ENCODE results near the gene PCYT1A.

Gene PCYT1A

DNA sequence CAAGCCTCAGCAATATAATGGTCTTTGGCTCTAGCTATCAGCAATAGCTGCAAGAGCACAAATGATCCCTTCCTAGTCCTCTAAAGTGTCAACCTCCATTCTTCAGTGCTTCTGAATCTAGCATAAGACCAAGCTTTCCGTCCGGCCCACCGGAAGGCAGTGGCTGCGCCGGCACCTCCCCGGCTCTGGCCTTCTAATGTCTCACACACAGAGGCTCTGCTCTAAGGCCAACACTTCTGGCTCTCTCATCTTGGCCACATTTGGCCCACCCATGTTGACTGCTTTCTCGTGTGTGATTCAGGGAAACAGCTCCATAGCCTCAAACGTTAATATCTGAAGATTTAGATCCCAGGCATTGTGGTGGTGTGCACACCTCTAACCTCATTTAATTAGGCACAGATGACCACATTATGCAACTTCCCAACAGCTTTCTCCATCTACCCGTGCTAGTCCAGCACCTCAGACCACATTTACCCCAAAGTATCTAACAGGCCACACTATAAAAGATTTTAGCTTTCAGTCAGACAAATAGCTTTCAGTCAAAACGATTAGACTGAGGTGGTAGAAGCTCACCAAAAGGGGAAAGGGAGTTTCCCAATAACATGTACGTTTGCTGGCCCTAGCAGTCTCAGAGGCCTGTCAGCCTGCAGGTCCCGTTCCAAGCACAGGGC lies 51.9 kb downstream of the PCYT1A start:
- no peak for DNase-seq

DNA sequence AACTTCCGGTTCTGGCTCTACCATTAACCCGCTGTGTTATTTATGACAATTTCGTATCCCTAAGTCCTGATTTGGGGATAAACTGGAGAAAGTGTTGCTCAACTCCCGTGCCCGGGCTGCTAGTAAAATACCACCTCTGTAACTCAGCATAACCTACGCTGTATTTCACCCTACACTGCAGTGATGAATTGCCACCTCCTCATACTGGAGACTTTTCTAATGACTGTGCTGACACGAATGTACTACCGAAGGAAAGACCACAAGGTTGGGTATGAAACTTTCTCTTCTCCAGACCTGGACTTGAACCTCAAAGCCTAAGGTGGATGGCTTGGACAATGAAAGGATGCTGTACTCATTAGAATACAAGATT lies 54.7 kb downstream of the PCYT1A start:
- DNase-seq = no peak

DNA sequence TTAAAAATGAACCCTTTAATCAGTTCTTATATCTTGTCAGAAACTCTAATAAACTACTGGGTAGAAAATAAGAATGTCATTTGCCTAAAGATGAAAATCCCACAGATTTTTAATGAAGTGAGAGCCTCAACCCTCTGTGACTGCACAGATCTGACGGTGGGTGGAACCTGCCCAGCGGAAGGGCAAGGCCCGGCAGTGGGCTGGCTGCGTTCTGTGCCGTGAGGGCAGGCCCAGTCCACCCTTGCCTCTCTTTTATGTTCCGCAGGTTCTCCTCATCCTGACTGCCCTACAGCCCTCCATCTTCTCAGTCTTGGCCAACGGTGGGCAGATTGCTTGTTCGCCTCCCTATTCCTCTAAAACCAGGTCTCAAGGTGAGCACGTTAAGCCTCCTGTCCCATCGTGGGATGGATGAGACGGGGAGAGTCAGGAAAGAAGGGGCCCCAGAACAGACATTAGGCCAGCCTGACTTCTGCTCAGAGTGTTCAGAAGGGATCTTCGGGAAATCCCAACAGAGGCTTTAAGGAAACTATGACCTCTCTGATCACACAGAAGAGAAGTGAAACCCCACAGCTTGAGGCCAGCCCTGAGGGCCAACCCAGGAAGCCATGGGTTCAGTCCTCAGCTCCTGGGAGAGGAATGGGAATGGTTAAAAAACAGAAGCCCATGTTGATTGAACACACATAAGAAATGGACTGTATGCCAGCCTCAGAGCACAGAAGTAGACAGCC lies 55.2 kb downstream of the PCYT1A start:
- no peak for DNase-seq

DNA sequence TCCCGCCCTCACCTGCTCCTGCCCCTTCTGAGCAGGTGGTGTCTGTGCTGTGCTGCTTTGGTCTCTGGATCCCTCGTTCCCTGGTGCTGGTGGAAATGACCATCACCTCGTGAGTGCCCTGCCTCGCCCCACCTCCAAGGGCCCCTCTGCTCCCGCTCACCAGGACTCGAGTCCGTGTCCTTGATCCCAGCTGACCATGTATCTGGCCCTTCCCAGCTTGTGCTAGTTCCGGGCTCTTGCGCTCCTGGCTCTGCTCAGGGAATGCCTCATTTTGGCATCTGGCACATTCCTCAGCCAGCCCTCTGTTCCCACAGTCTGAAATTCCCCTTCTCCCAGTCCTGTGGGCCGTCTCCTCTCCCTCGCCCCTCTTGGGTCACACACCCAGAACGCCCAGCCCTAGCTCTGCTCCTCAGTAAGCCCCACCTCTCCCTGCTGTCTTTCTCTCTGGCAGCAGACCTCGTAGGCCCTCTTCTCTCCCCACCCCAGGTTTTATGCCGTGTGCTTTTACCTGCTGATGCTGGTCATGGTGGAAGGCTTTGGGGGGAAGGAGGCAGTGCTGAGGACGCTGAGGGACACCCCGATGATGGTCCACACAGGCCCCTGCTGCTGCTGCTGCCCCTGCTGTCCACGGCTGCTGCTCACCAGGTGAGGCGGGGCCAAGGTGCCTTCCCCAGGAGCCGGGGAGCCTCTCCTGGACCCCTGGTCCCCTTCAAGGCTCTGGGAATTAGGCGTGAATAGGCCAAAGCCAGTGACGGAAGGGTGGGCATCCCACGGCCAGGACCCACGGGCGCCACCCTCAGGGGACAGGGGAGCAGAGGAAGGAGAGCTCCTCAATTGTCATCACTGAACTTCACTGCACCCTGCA lies 59.7 kb downstream of the PCYT1A start:
- no peak for DNase-seq

DNA sequence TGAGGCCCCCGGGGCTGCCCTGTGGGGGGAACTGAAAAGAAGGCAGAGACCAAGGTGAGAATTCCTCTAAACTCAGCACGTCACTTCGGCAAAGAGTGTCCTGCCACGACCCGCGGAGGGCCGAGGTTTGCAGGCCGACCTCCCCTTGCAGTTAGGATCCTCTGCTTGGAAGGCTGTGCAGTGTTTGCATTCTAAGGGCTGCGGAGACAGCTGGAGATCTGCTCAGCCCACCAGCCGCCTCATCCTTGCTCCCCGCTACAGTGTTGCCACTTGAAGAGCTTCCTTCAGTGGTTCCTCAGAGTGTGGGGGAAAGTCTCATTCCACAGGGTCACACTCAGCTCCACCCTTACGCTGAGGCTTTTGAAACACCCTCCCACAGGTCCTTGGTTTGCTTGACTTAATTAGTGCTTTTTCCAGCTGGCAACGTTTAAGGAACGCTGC lies 60.4 kb downstream of the PCYT1A start:
- no peak for DNase-seq

DNA sequence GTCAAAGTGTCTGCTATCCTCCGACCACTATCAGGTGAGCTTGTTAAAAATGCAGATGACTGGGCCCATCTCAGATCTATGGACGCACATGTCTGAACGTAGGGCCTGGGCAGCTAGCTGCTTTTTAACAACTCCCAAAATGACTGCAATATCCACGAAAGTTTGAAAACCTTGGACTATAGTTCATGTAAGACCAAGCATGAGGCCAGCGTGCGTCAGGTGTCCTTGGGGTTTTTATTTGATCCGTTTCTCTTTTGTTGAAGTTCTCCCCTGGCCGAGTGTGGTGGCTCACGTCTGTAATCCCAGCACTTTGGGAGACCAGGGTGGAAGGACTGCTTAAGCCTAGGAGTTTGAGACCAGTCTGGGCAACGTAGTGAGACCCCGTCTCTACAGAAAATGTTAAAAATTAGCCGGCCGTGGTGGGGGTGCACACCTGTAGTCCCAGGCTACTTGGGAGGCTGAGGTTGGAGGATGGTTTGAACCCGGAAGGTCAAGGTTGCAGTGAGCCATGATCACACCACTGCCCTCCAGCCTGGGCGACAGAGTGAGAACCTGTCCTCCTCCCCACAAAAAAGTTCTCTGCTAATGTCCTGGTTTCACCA lies 61.7 kb downstream of the PCYT1A start:
- DNase-seq = no peak

DNA sequence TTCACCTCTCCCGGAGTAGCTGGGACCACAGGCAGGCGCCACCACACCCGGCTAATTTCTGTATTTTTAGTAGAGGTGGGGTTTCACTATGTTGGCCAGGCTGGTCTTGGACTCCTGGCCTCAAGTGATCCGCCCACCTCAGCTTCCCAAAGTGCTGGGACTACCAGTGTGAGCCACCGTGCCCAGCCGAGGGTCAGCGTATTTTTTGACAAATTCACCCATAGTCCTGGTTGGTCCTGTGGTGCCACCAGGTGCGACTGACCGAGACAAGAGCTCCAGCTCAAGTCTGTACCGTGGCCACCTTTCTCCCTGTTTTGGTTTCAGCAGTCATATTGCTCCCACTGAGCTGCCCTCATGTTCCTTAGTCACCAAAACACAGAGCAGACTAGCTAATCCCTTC lies 62.4 kb downstream of the PCYT1A start:
- no peak for DNase-seq

DNA sequence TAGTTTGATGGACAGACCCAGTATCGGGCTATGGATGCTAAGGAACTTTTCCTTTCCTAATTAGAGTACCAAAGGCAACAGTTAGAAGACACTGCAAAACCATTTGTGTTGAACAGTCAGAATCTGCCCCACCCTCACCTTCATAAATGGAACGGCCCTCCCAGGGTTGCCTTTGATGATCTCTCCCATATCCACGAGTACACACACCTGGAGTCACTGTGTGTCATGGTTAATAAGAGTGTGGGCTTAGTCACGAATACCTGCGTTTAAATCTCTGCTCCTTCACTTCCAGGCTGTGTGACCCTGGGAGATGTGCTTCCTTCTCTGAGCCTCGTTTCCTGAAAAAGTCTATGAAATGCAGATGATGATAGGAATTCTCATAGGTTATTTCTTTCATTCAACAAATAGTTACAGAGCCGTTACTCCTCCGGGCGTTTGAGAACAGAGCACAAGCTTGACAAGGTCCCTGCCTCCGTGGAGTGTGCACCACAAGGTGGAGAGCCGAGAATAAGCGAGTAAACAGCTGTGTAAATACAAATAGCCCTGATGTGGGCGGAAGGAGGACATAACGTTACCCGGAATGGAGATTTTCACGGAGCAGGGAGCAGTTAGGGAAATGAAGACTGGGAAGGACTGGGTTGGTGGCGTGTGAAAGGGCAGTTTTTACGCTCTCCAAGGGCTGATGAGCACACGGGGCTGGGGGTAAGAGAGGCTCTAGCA lies 64.5 kb downstream of the PCYT1A start:
- DNase-seq = no peak

DNA sequence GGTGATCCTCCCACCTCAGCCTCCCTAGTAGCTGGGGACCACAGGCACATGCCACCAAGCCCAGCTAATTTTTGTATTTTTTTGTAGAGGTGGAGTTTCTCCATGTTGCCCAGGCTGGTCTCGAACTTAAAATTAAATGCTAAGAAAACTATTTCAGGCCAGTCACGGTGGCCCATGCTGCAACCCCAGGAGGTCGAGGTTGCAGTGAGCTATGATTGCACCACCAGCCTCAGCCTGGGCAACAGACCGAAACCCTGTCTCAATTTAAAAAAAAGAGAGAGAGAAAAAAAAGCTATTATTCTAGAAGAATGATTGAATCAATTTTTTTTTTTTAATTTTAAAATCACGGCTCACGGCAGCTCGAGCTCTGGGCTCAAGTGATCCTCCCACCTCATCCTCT lies 66.5 kb downstream of the PCYT1A start:
- no peak for DNase-seq

DNA sequence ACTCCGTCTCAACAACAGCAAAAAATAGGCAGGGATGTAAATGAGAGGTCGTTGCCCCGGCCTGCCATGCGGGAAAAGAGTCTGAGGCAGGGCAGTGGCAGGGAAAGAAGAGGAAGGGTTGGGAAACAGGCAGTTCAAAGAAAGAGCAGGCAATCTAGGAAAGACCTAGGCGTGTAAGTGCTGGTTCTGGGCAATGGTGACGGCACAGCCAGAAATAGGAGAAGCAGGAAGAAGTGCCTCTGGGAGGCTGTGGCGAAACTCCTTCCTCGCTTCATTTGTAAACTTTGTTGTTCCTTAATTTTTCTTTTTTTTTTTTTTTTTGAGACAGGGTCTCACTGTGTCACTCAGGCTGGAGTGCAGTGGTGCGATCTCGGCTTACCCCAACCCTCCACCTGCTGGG lies 66.9 kb downstream of the PCYT1A start:
- DNase-seq = no peak

DNA sequence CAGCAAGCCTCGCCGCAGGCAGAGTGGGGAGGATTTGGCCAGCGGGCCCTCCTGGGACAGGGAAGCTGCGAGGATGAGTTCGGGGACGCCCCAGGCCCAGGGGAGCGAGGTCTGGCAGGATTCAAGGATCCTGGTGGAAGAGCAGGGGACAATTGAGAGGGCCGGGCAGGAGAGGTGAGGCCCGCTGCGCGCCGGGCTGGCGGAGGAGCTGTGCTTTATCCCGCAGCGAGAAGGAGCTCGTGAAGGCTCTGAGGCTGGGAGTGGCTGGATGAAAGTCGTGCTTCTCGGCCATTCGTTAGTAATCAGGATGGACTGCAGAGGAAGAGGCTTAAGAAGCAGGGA lies 67.6 kb downstream of the PCYT1A start:
- no peak for DNase-seq

DNA sequence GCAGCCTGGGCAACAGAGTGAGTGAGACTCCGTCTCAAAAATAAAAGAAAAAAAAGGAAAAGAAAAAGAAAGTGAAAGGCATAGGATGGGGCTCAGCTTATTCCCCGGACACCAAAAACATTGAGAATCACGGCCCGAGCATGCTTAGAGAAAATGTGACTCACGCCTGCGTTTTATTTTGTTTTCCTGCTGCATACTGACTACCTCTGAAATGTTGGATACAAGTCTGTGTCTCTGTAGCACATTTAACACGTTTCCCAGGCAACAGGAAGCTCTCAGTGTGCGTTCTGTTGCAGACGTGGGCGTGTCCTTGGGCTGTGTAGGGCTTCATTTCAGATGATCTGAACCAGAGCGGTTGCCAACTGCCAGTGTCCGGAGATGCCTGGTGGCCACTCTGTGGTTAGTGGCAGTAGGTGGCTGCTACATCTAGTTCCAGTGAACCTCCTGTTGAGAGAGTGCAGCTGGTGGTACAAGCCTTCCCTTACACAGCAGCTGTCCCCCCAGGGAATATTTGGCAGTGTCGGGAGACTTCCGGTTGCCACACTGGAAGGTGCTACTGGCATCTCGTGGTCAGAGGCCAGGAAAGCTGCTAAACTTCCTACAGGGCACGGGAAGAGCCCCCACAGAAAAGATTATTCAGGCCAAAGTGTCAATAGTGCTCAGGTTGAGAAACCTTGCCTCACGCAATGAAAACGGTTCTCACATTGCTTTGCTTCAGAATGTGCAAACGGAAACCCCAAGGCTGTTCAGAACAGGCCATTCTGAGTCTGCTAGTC lies 68.1 kb downstream of the PCYT1A start:
- peak; percentile 90 for DNase-seq

DNA sequence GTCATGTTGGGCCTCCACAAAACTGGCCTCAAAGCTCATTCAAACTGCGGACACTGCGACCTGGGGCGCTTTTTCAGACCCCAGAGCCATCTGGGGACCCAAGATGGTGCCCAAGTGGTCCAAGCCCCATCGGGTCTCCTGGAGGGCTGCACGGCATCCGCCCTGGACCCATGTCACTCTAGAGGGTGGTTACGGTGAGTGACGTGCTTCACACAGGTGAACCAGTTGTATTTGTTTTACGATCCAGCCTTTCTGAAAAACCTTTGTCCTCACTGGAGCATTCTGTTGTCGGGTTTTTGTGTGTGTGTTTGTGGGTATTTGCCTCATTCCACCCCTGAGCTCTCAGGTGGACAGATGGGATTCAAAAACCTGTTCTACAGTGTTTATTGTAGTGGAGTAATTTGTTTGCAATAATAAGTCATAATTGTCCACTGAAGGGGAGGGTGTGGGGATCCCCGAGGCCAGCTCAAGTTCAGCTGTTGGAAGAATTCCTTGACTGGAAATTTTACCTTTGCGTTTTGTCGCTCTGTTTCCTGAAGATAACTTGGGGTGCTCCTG lies 69.3 kb downstream of the PCYT1A start:
- no peak for DNase-seq

DNA sequence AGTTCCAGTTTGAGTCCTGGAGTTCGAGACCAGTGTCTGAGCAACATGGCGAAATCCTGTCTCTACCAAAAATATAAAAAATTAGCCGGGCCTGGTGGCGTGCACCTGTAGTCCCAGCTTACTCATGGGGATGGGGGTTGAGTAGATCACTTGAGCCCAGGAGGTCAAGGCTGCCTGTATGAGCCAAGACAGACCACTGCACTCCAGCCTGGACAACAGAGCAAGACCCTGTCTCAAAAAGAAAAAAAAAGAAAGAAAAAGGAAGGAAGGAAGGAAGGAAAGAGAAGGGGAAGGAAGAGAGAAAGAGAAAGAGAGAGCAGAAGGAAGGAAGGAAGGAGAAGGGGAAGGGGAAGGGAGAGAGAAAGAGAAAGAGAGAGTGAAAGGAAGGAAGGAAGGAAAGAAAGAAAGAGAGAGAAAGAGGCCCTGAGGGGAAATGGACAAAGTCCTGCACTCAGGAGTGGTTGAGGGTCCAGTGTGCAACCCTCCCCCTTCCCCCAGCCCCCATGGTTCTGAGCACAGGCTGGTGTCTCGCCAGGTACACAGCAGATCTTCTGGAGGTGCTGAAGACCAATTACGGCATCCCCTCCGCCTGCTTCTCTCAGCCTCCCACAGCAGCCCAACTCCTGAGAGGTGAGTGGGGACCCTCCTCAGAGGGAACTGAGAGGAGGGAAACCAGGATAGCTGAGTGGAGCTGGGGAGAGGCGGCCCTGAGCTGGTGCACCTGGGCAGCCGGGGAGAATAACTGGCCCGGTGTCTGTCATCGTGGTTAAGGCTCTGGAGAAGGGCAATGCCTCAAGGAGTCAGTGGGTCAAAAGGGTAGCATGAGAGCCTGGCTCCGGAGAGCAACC lies 70.0 kb downstream of the PCYT1A start:
- DNase-seq = no peak

DNA sequence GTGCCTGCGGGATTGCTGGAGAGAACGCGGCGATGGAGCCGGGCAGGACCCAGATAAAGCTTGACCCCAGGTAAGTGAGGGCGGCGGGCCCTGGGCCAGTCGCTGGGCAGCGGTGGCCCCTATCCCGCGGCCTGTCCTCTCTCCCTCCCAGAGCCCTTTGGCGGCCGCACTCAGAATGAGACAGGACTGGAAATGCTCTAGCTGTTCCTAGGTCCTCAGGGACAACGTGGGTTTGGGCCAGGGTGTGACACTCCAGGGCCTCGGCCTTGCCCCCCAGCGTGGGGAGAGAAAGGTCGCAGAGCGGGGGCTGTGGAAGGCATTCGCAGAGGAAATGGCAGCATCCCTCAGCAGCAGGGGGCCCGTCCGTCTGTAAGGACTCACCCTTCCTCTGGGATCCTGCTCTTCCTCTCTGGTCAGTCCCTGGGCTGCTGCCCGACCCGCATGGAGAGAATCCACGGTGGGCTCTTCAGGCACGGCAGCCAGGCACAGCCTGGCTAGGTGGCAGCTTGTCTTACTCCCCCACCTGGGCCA lies 70.8 kb downstream of the PCYT1A start:
- no peak for DNase-seq

DNA sequence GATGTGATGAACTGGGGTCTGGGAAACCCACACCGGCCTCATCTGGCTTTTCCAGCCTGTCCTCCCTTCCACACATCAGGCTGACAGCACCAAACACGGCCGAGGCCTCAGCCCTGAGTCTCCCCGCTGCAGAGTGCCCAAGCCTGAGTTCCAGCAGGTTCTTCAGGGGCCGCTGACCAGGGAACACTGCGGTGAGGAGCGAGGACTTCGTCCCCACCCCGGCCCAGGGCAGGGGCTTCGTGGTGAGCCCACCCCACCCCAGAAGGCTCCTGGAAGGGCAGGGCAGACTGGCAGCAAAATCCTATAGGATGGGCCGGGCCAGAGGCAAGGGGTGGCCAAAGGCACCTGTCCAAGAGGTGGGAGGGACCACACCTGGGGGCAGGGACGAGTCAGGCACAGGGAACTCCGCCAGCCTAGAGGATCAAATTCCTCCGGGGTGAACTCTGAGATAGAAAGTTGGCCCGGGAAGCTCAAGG lies 71.4 kb downstream of the PCYT1A start, which contains the start of gene SLC51A:
SLC51A (plus strand) TSS at position 446 of the 476 bp plus-strand sequence. CDS start 179 bp downstream, outside the sequence.
- DNase-seq = no peak

DNA sequence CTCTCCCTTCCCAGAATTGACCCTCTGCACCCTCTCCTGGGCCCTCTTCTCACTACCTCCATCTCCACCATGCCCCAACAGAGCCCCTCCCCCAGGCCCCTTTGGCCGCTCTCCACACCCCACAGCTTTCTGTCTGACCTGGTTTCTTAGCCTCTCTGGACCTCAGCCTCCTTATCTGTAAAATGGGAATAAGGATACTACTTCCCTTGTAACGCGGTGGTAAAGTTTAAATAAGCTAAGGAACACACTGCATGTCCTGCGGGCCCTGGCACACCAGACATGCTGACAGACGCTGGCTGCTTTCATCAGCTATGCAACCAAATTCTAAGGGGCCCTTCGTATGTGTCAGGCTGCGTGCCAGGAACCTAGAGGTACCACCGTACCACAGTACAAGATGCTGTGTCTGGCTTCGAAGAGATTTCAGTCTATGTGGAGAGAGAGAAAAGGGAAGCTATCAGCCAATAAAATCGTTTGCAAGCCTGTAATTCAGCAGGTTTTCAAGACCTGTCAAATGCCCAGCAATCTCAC lies 72.0 kb downstream of the PCYT1A start:
- DNase-seq = no peak

DNA sequence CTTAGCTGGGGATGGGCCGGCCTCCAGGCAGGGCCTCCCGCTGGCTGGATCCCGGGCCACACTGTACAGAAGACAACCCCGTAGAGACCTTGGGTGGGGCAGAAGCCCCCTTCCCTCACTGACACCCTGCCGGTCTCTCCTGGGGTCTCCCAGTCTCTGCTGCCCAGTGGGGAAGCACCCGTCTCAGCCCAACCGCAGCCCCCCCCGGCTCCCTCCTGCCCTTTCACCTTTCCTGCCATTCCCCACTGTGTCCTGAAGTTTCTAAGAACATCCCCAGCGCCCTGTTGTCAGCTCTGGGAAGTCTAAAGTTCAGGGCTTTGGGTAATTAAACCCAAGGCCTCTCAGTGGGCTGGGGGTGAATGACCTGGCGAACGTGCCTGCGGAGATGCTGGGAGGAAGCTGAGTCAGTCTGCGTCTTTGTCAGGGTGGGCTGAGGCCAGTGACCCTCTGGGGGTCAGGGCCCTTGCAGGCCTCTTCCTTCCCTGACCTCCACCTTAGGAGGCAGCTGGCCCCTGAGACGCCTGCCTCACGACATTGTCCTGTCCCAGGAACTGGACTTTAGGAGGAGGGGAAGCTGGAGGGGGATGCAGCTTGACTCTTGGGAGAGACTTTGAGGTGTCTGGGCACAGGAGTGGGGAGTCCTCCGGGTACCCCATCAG lies 72.6 kb downstream of the PCYT1A start:
- DNase-seq = no peak

Measured in CD4-positive, alpha-beta T cell treated with Interleukin-4 for 4 hours (primary cell).